PC-9 (cell line): ENCODE data around the gene QRFP. TPM values are rescaled to one million over a fixed set of nuclear protein-coding genes. Genes with fewer than 3 reads are reported as not detected.

Experiments
- BruUV-seq: library from RNA; stranded (reverse); fragments of 400-500 nt; replicated peaks from 2 replicates; lab custom pipeline; 2021; lab: Mats Ljungman, UMichigan
- CTCF ChIA-PET: fragments of 300-600 bp; sonication (Branson Sonifier 250); formaldehyde crosslinking; loops from one replicate; lab custom pipeline; 2022; ENCODE audit warnings: antibody characterized with exemption; lab: Charles Lee
- POLR2A ChIA-PET: fragments of 300-600 bp; sonication (Branson Sonifier 250); formaldehyde crosslinking; loops from one replicate; lab custom pipeline; 2022; ENCODE audit warnings: antibody characterized with exemption; ENCODE audit not compliant: unreplicated experiment; lab: Charles Lee
- DNase-seq, 2 experiments: peaks; one replicate each; pipeline versions ENCODE4 v3.0.0 to v3.0.0-alpha.2; 2015 to 2022; ENCODE audit warnings: mixed read lengths in 1 of 2
- H2AFZ ChIP-seq: fragments of 200-600 bp; sonication (generic); 2 replicates; pipeline ENCODE4 v1.8.1; 2017; ENCODE audit warnings: antibody characterized with exemption
- H3F3A ChIP-seq: fragments of 200-600 bp; sonication (generic); 2 replicates; pipeline ENCODE4 v1.8.1; 2017; ENCODE audit warnings: antibody characterized with exemption, mild to moderate bottlenecking, low read depth; ENCODE audit not compliant: insufficient read depth
- H3K27ac ChIP-seq: fragments of 200-600 bp; sonication (generic); 2 replicates; pipeline ENCODE4 v1.6.1; 2016; ENCODE audit warnings: mixed run types
- H3K27me3 ChIP-seq: fragments of 200-600 bp; sonication (generic); 2 replicates; pipeline ENCODE4 v1.6.1; 2016; ENCODE audit warnings: low read depth, mixed run types; ENCODE audit not compliant: insufficient read depth
- H3K36me3 ChIP-seq: fragments of 200-600 bp; sonication (generic); 2 replicates; pipeline ENCODE4 v1.6.1; 2016; ENCODE audit warnings: low read depth, mixed run types
- H3K4me1 ChIP-seq: fragments of 200-600 bp; sonication (generic); replicated peaks from 2 replicates; pipeline ENCODE4 v1.6.1; 2016; ENCODE audit warnings: mixed run types; ENCODE audit not compliant: insufficient read depth
- H3K4me2 ChIP-seq: fragments of 200-600 bp; sonication (generic); 2 replicates; pipeline ENCODE4 v1.6.1; 2017; ENCODE audit warnings: mixed run types
- H3K4me3 ChIP-seq: fragments of 200-600 bp; sonication (generic); 2 replicates; pipeline ENCODE4 v1.6.1; 2016; ENCODE audit warnings: mixed run types
- H3K79me2 ChIP-seq: fragments of 200-600 bp; sonication (generic); 2 replicates; pipeline ENCODE4 v1.6.1; 2017; ENCODE audit warnings: low read depth, mixed run types
- H3K9me2 ChIP-seq: fragments of 200-600 bp; sonication (generic); 2 replicates; pipeline ENCODE4 v1.8.1; 2017; ENCODE audit warnings: mild to moderate bottlenecking; ENCODE audit not compliant: insufficient read depth
- H3K9me3 ChIP-seq: fragments of 200-600 bp; sonication (generic); 2 replicates; pipeline ENCODE4 v1.8.1; 2016; ENCODE audit warnings: low read depth; ENCODE audit not compliant: insufficient read depth
- H4K20me1 ChIP-seq: fragments of 200-600 bp; sonication (generic); 2 replicates; pipeline ENCODE4 v1.8.1; 2017; ENCODE audit not compliant: insufficient read depth
- EZH2 ChIP-seq: fragments of 200-600 bp; sonication (generic); IDR thresholded peaks from 2 replicates; pipeline ENCODE4 v1.8.0; 2017; ENCODE audit warnings: antibody characterized with exemption, low read depth
- intact Hi-C: fragments of 100-400 bp; cut with micrococcal nuclease; formaldehyde crosslinking; loops from one replicate; pipeline ENCODE4 v1.10.0; 2022; ENCODE audit not compliant: unreplicated experiment
- total RNA-seq: library from RNA; stranded (reverse); gene quantifications from 2 replicates; pipeline ENCODE4 v1.2.3, GENCODE V29; 2021
- TF ChIP-seq, protein P1 (sequence below): fragments of 200-600 bp; sonication (generic); conservative IDR thresholded peaks from 2 replicates; pipeline ENCODE4 v1.6.1; 2017; ENCODE audit warnings: mixed run types, antibody characterized with exemption, mild to moderate bottlenecking, moderate library complexity

The QRFP gene
- total RNA-seq, 1 experiment from 2014 or later = not detected

GRCh38 chr9:130872912-130873503 is 23.6 kb downstream of the QRFP start:
- H3K4me3 ChIP-seq = no peak overlapping the region
- intact Hi-C loops = no loop called here
- H3K79me2 ChIP-seq = no peaks in the 10 kb centered on the region
- H3K36me3 ChIP-seq = no peaks in the 10 kb centered on the region
- ChIA-PET CTCF (no interaction called here), POLR2A (no interaction called here)
- no peak overlapping the region for H3K4me2 ChIP-seq
- no peak overlapping the region for H3K27ac ChIP-seq
- no peaks in the 10 kb centered on the region for H3K4me1 ChIP-seq
- H2AFZ ChIP-seq = no peak overlapping the region
- DNase-seq = no peak
- H4K20me1 ChIP-seq = peaks cover 23% of the 10 kb centered on the region
- BruUV-seq = no TSS peak
- peaks cover 7% of the 10 kb centered on the region; the same call in 1 of the 2 replicates for H3F3A ChIP-seq
- H3K9me3 ChIP-seq = no peaks in the 10 kb centered on the region
- TF ChIP-seq EZH2 = no peak
- TF ChIP-seq, protein P1, sequence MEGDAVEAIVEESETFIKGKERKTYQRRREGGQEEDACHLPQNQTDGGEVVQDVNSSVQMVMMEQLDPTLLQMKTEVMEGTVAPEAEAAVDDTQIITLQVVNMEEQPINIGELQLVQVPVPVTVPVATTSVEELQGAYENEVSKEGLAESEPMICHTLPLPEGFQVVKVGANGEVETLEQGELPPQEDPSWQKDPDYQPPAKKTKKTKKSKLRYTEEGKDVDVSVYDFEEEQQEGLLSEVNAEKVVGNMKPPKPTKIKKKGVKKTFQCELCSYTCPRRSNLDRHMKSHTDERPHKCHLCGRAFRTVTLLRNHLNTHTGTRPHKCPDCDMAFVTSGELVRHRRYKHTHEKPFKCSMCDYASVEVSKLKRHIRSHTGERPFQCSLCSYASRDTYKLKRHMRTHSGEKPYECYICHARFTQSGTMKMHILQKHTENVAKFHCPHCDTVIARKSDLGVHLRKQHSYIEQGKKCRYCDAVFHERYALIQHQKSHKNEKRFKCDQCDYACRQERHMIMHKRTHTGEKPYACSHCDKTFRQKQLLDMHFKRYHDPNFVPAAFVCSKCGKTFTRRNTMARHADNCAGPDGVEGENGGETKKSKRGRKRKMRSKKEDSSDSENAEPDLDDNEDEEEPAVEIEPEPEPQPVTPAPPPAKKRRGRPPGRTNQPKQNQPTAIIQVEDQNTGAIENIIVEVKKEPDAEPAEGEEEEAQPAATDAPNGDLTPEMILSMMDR = no peak
- no peaks in the 10 kb centered on the region for H3K9me2 ChIP-seq
- H3K27me3 ChIP-seq = no peaks in the 10 kb centered on the region

DNA sequence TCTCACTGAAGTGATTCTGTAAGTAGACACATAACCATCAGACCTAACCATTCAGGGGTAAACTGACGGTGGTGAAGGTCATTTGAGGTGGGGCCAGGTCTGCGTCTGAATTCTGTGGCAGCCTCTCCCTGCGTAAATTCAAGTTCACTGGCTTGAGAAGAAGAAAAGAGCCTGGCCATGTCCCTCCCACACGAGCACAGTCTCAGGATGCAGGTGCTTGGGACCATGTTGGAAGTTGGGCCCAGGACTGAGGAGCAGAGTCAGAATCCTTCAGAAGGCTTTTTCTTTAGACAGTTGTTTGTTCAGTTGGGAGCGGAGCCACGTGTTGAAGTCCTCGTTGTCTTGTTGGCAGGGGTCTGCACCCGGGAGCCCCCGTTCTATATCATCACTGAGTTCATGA is 24.1 kb downstream of the QRFP start:
- no peaks in the 10 kb centered on the region for H3K9me2 ChIP-seq
- no peak overlapping the region for H3K4me2 ChIP-seq
- no peaks in the 10 kb centered on the region for H3K4me1 ChIP-seq
- no peak overlapping the region for H3K4me3 ChIP-seq
- H4K20me1 ChIP-seq = peaks cover 25% of the 10 kb centered on the region
- no peak overlapping the region for H2AFZ ChIP-seq
- POLR2A ChIA-PET = no interaction called here
- no peak for TF ChIP-seq EZH2
- TF ChIP-seq, protein P1 = no peak
- DNase-seq = no peak
- CTCF ChIA-PET = no interaction called here
- peaks cover 7% of the 10 kb centered on the region; the same call in 1 of the 2 replicates for H3F3A ChIP-seq
- no peak overlapping the region for H3K27ac ChIP-seq
- no peaks in the 10 kb centered on the region for H3K79me2 ChIP-seq
- H3K36me3 ChIP-seq = no peaks in the 10 kb centered on the region
- no peaks in the 10 kb centered on the region for H3K27me3 ChIP-seq
- no peaks in the 10 kb centered on the region for H3K9me3 ChIP-seq
- intact Hi-C loops = no loop called here
- no TSS peak for BruUV-seq

DNA sequence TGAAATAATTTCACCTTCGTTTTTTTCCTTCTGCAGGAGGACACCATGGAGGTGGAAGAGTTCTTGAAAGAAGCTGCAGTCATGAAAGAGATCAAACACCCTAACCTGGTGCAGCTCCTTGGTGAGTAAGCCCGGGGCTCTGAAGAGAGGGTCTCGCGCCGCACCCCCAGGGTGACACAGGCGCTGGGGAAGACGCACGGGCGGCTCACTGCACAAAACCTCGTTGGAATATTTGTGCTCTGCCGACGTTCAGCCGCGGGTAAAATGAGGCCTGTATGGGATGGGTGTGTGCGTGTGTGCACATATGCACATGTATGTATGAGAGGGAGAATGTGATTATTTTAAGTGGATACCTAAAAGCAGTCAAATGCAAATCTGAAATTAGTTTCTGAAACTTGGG is 24.5 kb downstream of the QRFP start:
- peaks cover 7% of the 10 kb centered on the region; the same call in 1 of the 2 replicates for H3F3A ChIP-seq
- H3K79me2 ChIP-seq = no peaks in the 10 kb centered on the region
- no peak overlapping the region for H3K4me3 ChIP-seq
- intact Hi-C loops = no loop called here
- no peaks in the 10 kb centered on the region for H3K9me2 ChIP-seq
- H3K9me3 ChIP-seq = no peaks in the 10 kb centered on the region
- H4K20me1 ChIP-seq = peaks cover 29% of the 10 kb centered on the region
- H2AFZ ChIP-seq = no peak overlapping the region
- ChIA-PET CTCF (no interaction called here), POLR2A (no interaction called here)
- H3K4me2 ChIP-seq = no peak overlapping the region
- no peaks in the 10 kb centered on the region for H3K36me3 ChIP-seq
- TF ChIP-seq EZH2 = no peak
- TF ChIP-seq, protein P1 = no peak
- no TSS peak for BruUV-seq
- no peak for DNase-seq
- no peak overlapping the region for H3K27ac ChIP-seq
- no peaks in the 10 kb centered on the region for H3K4me1 ChIP-seq
- no peaks in the 10 kb centered on the region for H3K27me3 ChIP-seq
